ENCODE data around the gene DPYSL4.

DPYSL4 gene

GRCh38 chr10:132186488-132187429 is at the start of gene DPYSL4:
Gene DPYSL4 (plus strand): TSS chr10:132186948. CDS start chr10:132187064, 116 bp downstream.
- DNase-seq, result peak; percentile 83

DNA sequence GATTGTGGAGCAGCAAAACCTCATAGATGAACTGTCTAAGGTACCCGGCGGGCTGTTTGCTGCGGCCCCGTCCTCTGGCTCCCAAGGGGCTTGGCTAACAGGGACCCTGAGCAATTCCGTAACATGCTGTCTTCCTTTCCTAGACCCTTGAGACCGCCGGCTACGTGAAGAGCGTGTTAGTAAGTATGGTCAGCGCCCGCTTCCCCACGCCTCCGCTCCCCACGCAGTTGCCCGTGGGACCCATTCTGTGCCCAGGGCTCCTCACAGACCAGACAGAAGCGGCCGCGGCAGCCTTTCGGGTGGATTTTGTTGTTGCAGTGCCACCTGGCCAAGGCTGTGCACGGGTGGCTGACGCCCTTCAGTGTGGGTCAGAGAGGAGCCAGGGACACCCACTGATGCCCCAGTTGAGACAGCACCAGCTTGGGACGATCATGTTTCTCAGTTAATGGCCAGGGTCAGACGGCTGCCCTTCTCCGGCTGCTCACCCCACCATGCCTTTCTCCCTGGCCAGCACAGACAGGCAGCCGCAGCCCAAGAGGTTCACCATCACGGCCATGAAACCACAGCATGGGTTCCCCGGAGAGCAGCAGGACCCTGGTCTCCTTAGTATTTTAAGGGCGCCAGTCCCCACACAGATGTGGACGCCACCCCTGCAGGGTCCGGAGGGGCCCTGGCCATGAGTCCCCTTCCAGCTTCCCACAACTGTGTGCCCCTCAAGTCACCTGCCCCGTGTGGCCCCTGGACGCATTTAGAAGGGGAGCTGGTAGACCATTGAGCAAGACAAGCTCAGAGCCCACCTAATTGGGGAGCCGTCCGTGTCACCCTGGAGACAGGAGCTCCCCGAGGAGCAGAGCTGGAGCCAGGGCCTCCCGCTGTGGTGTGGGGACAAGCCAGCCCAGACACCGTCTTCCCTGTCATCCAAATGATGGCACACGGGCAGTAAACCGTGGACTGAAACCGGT is 49.4 kb upstream of the DPYSL4 start:
- DNase-seq, result no peak

DNA sequence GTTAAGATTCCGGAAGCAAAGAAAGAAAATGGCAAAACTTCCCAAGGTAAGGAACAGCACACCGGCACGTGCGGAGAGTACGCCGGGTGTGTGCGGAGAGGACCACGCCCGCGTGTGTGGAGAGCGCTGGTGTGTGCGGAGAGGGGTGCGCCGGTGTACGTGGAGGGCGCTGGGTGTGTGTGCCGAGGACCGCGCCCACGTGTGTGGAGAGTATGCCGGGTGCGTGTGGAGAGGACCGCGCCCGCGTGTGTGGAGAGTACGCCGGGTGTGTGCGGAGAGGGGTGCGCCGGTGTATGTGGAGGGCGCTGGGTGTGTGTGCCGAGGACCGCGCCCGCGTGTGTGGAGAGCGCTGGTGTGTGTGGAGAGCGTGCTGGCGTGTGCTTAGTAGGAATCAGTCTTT is 48.6 kb upstream of the DPYSL4 start:
- DNase-seq, result no peak

DNA sequence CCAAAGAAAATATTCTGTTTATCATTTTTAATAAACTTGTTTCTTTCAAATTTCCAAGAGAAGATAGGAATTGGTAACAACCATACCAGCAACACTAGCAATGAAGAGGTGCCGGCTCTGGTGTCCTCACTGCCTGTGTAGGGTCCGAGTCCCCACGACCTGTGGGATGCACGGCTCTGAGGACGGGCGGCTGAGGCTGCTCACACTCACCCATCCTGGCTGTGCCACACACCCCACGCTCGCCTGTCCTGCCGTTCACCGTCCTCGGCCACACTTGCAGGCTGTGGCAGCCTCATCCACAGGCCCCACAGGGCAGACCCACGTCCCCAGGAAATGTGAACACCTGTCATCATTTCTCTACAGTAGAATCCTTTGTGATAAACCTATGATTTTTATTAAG is 48.2 kb upstream of the DPYSL4 start:
- no peak for DNase-seq

DNA sequence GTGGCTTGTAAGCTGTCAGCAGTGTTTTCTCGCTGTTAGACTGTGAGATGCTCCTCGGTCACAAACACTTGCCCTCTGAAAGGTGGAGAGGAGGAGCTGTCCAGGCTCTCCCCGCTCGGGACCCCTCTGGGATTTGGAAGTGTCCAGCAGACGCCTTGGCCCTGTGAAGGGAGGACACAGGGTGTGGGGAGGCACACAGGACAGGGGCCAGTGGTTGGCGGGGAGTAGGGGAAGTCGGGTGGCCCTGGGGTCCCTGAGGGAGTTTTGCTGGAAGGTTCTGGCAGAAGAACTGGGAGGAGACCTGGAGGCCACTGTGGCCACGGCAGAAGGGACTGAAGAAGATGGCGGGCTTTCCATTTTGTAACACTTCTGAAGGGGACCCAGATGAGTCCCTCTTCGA is 47.2 kb upstream of the DPYSL4 start:
- no peak for DNase-seq

GRCh38 chr10:132140167-132140925 is 46.4 kb upstream of the DPYSL4 start:
- no peak for DNase-seq

DNA sequence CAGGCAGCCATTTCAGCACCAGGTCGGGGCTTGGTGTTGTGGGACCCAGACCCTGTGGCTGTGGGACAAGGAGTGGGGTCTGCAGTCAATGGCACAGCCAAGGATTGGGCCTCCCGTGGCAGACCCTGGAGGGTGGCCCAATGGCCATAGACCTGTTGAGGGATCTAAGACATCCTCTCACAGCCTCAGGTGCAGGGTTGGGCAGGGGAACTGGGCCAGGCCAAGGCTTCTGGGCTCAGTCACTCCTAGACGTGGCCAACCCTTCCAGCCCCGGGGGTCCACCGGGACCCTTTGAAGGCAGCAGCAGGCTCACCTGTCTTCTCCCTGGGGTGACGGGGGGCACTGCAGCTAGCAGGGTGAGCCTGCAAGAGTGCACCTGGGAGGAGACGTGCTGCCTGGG is 45.7 kb upstream of the DPYSL4 start:
- no peak for DNase-seq

DNA sequence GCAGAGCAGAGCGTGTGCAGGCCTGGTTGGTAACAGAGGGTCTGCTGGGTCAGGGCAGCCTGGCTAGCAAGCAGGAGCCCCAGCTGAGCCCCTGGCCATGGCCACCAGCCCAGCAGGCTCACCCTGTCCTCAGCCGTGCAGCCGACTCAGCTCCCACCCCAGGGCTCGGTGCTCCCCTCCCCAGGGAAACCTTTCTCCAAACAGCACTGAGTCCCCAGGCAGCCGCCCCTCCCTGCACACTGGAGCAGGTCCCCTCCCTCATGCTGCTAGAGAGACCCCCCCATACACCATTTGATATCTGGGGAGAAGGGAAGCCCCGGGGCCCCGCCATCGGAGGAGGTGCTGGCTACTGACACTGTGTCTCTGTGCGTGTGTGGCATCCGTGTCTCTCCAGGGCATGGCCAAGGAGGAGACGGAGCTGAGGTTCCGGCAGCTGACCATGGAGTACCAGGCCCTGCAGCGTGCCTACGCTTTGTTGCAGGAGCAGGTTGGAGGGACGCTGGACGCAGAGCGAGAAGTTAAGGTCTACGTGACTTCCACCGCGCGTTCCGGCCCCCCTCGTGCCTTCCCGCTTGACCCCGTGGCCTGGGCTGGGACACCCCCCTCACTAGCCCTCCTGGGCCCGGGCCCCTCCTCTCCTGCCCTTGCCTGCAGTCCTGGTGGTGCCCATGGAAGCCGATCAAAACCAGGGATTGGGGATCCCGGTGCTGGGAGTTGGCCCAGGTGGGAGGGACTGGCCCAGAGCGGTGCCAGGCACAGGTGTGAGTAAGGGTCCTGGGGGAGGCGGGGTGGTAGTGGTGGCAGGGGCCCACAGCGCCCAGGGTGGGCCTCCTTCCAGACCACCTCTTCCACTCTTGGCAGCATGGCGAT is 45.0 kb upstream of the DPYSL4 start:
- no peak for DNase-seq

DNA sequence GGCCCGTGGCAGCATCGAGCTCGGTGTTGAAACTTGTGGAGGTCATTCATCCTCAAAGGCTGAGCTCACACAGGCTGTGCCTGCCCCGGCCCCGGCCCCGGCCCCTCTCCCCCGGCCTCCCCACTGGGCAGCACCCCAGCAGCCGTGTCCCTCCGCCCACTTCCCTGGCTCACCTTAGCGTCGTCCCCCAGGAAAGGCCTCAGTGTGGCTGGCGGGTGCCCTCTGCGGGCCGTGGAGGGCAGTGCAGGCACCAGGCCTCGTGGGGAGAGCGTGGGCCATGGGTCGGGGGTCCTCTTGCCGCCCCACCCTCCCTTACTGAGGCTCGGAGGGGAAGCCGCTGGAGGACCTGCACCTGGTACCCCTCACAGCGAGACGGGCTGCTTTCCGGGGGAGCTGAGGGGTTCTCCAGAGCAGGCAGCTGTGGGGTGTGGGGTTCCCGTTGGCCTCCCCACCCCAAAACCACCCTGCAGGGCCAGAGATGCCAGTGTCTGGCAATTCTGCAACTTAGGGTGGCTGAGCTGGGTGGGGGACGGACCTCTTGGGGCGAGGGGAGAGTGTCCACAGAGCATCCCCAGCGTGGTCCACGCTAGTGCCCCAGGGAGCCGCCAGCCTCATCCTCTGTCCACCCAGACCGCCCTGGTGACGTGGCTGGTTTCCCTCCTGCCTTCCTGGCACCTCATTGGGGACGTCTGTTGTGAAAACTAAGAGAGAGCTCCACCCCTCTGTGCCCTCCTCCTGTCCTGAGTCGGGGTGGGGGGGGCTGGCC is 44.2 kb upstream of the DPYSL4 start:
- peak; percentile 68 for DNase-seq

- DNase-seq, result no peak
These were observed 43.6 kb upstream of the DPYSL4 start for GRCh38 chr10:132143162-132143561.

DNA sequence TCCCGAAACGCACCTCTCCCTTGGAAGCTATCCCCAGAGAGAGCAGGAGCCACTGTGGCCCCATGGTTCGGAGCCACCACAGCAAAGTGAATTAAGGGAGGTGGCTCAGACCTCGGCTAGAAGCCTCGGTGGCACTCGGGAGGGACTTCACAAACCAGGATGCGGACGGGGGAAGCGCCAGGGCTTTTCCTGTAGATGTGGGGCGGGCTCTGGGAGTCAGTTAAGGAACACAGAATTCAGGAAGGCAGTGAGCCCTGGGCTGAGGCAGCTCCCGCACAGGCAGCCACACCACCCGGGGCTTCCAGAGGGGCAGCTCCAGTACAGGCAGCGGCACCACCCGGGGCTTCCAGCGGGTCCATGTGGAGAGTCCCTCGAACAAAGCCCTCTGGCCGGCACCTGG is 42.7 kb upstream of the DPYSL4 start:
- no peak for DNase-seq

GRCh38 chr10:132145002-132145401 is 41.7 kb upstream of the DPYSL4 start:
- no peak for DNase-seq

DNA sequence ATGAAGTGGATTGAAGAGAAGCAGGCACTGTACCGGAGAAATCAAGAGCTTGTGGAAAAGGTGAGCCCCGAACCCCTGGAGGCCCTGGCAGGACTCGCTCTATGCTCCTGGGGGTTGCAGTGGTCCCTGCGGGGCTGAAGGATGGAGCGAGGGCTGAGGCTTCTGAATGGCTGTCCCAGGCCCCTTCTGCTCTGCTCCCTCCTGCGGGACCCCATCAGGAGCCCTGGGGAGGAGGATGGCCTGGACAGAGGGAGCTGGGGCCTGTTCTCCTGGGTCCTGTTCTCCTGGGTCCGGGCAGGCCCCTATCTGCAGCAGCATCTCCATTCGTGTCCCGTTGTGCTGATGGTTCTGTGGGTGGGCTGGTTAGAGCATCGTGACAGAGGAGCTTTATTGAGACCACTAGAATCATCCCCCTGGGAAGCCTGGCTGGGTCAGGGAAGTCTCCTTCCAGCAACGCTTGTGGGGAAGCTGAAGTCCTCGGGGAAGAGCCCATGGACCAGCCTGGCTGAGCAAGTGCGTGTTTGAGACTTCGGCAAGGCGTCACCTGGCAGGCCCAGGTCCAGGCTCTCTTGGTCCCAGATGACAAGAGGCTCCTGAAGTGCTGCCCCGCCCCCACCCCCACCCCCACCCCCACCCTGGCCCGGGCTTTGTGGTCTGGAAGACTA is 41.1 kb upstream of the DPYSL4 start:
- DNase-seq, result no peak

- DNase-seq, result no peak
These were observed 40.5 kb upstream of the DPYSL4 start for GRCh38 chr10:132146271-132146671.

GRCh38 chr10:132146941-132147915 is 39.5 kb upstream of the DPYSL4 start:
- no peak for DNase-seq

GRCh38 chr10:132148261-132149251 is 38.2 kb upstream of the DPYSL4 start:
- no peak for DNase-seq

- DNase-seq, result peak; percentile 23
These were observed 37.5 kb upstream of the DPYSL4 start for GRCh38 chr10:132149271-132149670.

DNA sequence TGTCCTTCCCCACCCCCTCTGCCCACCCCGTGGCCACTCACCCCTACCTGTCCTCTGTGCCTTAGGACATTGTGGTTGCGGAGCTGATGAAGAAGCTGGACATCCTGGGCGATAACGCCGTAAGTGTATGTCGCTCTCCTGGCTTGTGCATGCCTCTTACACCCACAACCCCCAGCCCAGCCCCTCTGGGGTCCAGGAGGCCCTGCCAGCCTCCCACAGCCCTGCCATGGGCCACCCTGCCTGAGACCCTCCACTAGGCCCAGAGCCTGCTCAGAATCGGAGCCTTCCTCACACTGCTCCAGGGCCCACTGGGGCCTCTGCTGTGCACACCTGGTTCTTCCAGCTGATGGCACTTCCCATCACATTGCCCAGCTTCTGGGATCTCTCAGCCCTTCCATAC is 36.8 kb upstream of the DPYSL4 start:
- DNase-seq, result no peak
